Activated CD4-positive, alpha-beta T cell treated with anti-CD3 and anti-CD28 coated beads, Interleukin-2, Interleukin-4, amounts not matched to agents 100 ng/mL and 50 ng/mL, durations not matched to agents 16 hours and 8 hours (primary cell): Measurements from ENCODE around the gene PPFIBP2.

Experiments
- DNase-seq: peaks from one replicate; pipeline ENCODE4 v3.0.0-alpha.2; 2020; ENCODE audit warnings: low spot score

The PPFIBP2 gene

DNA sequence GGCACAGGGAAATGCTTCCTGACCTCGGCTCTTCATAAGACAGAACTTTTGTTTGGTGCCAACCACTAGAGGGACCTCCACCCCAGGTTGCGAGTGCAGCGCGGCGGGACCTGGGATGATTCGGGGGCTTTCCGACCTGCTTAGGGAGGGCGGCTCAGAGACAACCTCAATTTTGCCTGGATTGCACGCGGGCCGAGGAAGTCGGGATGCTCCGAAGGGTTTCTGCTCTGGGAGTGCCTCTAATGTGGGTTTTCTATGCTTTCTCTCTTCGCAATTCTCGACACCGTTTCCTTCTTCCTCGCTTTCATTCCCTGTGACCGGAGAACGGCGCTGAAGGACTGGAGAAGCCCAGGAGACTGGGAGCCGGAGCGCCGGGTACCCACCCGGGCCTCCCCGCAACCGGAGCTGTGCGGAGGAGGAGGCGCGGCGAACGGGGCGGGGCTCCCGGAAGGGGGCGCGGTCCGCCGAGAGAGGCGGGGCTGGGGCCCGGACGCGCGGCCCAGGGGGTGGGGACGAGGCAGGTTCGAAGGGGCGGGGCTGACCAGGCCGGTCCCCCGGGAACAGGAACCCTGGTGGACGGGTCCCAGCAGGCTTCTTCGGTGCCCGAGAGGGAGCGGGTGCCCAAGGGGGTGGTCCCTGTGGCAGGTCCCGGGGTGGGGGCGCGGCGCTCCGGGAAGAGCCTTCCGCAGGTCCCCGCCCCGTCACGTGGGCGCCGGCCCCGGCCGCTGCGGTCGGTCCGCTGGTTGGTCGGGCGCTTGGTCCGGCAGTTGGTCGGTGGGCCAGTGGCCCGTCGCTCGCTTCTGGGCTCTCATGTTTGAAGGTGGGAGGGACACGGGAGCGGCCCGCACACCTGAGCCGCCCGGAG, at the start of gene PPFIBP2:
PPFIBP2 (plus strand) TSS at position 766 of the 865 bp plus-strand sequence. CDS start 35,477 bp downstream, outside the sequence.
- DNase-seq = peak; percentile 72

GRCh38 chr11:7467652-7468051, 46.1 kb upstream of the PPFIBP2 start:
- DNase-seq = peak; percentile 4

DNA sequence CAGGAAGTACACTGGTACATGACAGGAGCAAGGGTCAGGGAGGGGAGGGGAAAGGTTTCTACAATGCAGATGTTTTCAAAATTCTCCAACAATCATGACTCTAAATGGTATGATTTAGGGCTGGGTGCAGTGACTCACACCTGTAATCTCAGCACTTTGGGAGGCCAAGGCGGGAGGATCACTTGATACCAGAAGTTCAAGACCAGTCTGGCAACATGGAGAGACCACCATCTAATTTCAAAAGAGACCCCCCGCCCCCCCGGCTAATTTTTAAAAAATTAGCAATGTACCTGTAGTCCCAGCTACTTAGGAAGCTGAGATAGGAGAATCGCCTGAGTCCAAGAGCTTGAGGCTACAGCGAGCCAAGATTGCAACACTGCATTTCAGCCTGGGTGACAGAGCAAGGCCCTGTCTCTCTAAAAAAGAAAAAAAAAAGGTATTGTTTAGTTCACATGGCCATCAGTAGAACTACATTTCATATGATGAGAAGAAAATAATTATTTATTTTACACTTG, 44.4 kb upstream of the PPFIBP2 start:
- no peak for DNase-seq

- DNase-seq = no peak
These were observed 42.7 kb upstream of the PPFIBP2 start for GRCh38 chr11:7471071-7471470.

DNA sequence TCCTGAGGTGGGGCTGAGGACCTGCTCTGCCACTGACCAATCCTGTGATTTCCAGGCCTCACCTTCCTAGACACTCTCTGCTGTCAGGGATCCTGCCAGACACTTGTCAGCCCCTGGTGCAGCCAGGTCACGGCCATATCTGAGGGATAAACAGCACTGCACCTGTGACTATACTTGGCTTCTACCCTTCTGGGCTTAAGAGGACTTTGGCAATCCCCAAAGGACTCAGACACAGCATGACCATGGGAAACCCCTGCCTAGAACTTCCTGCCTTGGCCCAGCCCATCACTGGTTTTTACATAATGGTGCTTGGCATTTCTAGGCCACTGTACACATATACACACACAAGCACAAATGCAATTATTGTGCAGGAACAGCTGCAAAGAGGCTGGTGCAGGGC, 40.1 kb upstream of the PPFIBP2 start:
- no peak for DNase-seq

DNA sequence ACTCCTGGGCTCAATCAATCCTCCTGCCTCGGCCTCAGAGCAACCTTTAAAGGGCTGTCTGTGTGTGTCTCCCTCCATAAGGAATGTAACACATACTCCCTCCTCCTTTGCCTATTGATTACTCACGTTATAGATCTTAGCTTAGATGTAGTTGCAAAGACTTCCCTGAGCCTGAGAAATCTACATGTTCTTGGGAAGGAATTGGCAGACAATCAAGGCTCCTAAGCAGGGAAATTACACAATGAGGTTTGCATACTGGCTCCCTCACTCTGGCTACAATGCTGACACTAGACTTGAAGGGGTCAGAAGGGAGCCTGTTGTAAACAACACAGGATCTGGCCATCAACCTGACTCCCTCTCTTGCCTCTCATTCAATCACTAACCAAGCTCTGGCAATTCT, 33.7 kb upstream of the PPFIBP2 start:
- DNase-seq = no peak

DNA sequence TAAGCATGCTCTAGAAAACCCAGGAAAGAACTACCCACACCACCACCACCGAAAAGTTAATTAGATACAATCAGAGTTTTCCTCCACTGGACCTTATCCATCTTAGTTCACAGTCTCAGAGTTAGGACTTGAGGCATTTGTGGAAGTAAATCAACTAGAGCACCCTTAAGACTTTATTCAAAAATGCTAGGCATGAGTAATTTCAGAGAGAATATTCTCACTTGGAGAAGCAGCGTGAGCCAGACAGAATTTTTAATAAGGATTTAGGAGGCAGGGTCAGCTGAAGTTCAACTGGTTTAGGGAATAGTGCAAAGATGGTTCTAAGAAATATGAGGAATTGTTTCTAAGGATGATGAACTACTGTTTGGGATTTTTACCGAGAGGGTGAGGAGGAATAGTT, 29.7 kb upstream of the PPFIBP2 start:
- DNase-seq = no peak

DNA sequence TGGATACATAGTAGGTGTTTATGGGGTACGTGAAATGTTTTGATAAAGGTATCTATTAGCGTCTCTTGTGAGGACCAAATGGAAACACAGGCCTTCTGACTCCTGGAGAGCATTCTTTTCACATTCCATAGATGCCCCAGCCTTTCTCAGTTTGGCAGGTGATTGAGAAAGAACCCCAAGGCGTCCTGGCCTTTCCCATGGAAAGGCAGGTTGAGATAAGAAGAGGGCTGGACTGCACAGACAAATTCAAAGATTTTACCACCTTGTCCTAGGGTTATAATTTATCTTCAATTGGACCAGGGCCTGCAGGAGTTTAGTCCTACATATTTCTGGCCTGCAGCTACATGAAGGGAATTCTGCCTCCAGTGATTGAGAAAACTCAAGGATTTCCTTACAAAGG, 29.2 kb upstream of the PPFIBP2 start:
- DNase-seq = no peak

- no peak for DNase-seq
These were observed 28.4 kb upstream of the PPFIBP2 start, which contains the start of gene OLFML1 for GRCh38 chr11:7485186-7486097. Gene OLFML1 (plus strand): TSS chr11:7485506. CDS start chr11:7485876, 370 bp downstream.

DNA sequence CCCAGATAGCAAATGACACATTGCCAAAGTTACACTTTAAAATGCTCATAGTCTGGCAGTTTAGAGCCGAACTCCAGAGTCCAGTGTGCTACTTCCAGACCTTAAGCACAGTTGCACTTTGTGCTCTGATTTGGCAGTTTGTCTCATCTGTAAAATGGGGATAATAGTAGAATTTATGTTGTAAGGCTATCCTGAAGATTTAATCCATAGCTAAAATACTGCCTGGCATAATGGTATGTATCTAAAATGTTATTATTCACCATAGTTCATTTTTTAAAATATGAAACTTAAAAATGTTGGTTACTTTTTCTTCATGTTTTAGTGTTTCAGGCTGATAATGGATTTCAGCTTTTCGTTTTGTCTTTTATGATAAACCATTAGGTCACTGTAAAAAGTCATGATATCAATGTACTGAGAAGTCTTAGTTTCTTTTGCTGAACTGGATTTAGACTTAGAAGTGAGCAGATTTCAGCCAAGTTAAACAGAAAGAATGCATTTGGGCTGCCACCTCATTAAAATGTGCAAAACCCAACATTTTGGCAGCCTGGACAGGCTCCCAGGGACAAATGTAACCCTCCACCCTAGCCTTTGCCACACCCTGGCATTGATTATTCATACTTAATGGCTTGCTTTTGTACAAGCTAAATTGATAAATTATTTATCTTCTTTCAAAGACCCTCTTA, 27.6 kb upstream of the PPFIBP2 start:
- DNase-seq = no peak

DNA sequence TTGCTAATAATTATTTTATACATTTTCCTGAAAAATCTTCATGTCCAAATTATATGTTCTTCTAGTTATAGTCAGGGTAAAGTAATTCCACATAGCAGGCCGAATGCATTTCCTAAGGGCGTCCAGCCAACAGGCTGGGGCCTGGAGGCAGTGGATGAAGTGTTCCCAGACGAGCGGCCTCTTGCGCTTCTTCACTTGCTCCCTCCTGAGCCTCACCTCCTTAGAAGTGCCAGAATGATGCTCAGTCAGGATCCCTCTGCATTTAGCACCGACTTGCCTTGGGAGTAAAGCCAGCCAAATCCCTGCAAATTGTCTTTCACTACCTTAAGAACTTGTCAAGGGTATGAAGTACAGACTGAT, 27.0 kb upstream of the PPFIBP2 start:
- no peak for DNase-seq

DNA sequence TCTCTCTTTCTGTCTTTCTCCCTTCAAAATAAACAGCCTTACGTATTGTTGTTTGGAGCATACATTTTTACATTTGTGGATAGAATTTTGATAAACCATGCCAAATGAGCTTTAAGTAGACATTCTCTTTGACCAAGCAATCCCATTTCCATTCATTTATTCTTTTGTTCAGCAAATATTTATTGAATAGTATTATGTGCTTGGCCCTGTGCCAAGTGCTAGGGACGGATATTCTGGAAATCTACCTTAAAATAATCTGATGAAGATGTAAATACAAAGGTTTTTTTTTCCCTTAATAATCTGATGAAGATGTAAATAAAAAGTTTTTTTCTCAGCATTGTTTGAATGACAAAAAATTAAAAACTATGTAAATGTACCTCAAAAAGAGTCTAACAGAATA, 26.4 kb upstream of the PPFIBP2 start:
- DNase-seq = no peak

GRCh38 chr11:7488681-7489080, 25.1 kb upstream of the PPFIBP2 start:
- no peak for DNase-seq

DNA sequence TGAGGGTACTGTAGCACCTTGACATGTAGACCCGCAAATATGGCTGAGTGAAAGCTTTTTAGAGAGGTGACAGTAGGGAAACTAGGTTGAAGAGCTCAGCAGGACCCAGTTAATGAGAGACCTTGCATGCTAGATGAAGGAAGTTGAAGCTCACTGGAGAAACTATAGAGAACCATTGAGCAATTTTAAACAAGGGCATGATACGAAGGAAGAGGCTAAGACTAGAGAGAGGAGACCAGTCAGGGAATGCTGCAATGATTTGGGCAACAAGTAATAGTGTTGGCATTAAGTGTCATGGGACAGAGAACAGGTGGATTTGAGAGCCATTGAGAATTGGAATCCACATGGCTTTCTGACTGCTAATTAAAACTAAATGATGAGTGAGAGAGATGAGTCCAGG, 24.4 kb upstream of the PPFIBP2 start:
- DNase-seq = no peak

GRCh38 chr11:7490054-7490453, 23.7 kb upstream of the PPFIBP2 start:
- no peak for DNase-seq

GRCh38 chr11:7490535-7490934, 23.3 kb upstream of the PPFIBP2 start:
- DNase-seq = no peak

- no peak for DNase-seq
These were observed 21.5 kb upstream of the PPFIBP2 start for GRCh38 chr11:7492253-7492652.

GRCh38 chr11:7493670-7494069, 20.1 kb upstream of the PPFIBP2 start:
- DNase-seq = no peak

DNA sequence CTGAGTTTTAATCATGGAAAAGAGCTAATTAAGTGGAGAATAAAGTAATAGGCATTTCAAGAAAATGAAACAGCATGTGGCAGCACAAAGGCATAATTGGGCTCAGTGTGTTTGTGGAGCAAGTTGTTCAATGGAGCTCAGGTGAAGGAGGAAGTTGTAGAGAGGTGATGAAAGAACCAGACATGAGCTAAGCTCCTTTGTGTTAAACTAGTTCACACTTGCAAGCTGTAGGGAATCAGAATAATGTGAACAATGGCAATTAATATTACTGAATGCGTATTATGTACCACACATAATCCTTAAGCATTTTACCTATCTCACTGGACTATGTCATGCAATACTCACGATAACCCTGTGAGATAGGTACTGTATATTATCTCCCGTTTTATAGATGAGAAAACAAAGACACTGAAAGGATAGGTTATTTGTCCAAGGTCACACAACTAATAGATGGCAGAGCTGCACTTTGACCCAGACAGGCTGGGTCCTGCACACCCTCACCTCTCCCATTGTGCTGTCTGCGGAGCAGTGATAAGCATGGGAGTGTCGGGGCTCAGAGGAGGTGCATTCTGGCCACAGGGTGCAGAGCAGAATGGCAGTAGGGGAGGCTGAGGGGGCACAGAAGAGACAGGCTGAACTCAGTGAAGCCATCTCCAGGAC, 19.6 kb upstream of the PPFIBP2 start:
- DNase-seq = no peak

DNA sequence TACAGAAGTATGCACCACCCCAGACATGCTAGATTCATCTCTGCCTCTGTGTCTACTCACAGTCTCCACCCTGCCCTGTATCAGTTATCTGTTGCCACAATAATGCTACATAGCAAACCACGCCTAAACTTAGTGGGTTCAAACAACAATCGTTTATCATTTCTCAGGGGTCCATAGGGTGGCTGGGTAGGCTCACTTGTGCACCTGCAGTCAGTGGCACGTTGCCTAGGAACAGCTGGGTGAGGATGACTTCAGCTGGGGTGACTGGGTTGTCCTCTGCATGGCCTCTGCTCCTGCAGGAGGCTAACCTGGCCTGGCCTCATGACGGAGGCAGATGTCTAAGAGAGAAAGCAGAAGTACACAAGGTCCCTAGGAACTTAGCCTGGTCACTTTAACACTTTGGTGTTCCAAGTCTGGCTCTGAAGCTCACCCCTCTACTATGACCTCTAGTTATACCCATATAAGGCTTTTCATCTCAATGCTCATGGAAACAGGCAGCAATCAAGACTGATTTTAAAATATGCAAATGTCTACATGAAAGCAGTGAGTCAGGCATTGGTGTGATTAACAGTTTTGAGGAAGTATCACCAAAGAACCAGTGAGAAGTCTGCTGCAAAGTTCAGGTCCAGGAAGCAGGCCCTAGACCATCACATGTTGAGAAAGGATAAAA, 17.8 kb upstream of the PPFIBP2 start:
- no peak for DNase-seq

DNA sequence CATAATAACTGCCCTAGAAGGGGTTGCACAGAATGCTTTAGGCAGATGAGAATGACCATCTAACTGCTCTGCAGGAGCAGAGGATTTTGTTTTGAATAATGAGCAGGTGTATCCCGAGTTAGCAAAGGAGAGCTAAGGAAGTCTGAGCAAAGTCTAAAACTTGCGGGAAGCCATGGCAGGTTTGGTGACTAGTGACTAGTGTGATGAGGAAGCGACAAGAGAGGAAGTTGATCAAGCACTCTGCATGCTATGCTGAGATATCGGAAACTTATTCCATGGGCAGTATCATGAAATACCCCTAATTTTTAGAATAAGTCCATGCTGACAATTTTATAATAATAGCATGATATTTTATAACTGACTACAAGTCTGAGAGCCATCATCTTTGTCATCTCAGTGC, 15.6 kb upstream of the PPFIBP2 start:
- DNase-seq = no peak
